Measurements from ENCODE around the gene PBOV1.

PBOV1 gene
- 0 to 0.07 (median 0) reads per million in 18 experiments for total RNA-seq

GRCh38 chr6:138218449-138218848 lies at the start of gene PBOV1:
PBOV1 (minus strand) TSS chr6:138218491; CDS start chr6:138218395, 96 bp downstream.
- no peak for DNase-seq

DNA sequence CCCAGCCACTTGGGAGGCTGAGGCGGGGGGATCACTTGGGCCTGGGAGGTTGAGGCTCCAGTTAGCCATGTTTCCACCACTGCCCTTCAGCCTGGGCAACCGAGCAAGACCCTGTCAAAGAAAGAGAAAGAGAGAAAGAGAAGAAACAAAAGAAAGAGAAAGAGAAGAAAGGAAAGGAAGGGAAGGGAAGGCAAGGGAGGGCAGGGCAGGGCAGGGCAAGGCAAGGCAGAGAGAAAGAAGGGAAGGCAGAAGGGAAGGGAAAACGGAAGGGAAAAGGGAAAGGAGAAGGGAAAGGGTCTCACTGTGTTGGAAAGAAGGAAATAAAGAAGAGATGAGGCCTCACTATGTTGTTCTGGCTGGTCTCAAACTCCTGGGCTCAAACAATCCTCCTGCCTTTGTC lies 47.8 kb upstream of the PBOV1 start:
- DNase-seq = no peak

DNA sequence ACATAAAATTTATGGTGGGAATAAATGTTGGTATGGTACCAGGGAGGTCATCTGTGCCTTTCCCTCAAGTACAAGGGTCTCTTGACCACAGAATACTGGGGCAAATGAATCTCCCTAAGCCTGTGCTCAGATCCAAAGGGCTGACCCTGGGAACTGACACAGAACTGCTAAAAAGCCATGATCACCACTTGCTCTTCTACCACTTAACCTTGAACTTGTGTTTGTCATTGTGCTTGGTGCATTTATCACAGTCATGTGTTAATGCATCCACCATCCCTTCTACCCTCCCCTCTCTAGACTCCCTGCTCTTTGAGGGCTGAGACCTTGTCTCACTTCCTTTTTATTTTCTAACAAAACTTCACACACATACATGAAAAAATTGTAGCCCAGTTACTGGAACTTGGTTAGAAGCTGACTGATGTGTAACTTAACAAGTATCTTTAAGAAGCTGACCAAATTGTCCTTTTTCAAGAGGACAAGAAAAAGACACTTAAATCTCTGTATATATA lies 46.1 kb upstream of the PBOV1 start:
- peak in 1 of 2 donors; percentile 8 for DNase-seq

DNA sequence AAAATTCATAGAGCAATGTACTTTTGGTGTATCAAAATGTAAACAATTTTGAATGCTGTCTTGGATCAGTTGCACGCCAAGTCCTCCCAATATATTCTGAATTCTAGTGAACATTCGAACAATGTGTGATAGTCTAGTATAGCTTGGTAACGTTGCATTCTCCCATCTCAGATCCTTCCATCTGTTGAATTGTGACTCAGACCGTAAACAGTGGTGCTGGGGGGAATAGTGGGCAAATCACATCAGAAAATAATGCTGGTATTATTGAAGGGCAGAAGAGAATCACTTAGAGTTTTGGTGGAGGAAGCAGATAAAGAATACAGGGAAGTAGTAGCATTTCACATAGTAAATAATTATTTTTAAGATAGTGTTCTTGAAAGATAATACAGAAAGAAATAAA lies 45.7 kb upstream of the PBOV1 start:
- no peak for DNase-seq

DNA sequence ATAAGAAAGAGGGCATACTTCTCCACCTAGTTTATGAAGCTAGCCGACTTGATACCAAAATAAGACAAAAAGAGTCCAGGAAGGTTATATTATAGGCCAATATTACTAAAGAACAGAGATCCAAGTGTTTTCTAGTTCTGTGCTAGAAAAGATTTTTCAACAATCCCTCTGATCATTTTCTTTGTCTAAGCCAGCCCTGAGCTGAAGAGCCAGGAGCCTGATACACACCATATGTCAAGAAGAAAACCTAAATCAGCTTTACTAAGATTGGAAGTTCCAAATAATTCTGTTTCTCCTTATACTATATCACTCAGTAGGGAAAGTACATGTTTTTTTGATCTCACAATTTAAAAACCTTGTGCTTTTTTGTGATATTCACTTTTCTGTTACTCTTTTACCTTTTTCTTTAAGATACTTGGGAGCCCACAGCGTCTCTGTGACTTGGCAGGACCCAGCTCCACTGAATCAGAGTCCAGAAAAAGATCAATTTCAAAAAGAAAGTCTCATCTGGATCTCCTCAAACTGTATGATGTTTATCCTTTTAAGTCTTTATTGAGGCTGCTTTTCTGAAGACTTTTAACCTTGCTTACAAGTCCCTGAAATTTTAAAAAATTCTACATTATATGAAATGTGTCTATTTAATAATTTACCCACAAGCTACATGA lies 43.0 kb upstream of the PBOV1 start:
- no peak for DNase-seq

DNA sequence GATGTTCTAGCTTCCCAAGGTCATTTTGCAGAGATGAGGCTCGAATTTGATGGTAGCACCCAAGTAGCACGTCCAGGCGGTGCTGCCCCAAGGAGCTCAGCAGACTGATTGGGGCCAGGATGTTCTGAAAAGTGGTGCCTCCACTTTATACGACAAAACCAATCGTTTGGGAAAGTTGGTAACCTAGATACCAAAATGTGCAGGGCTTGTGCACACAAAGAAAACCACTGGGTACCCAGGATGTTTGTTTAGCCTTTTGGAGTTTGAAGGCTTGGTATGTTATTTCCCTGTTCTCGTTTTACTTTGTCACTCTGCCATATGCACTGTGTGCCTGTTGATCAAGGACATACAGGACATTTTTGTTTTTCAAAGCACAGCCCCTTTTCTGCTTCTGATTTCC lies 40.7 kb upstream of the PBOV1 start:
- DNase-seq = no peak

DNA sequence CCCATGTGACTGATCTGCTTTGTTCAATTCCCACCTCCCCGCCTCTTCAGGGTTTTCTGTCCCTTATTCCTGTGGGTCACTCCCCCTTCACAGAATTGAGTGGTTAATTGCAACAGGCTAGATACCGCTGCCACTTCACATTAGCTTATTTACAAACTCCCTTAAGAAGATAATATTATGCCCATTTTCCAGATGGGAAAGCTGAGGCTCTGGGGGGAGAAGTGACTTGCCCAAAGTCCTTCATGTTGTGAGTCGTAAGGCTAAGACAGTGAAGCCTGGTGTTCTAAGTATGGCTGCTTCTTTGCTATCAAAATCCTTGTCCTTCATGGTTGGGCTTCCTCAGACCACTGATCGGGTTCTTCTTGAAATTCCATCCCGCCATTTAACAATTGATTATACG lies 39.9 kb upstream of the PBOV1 start:
- DNase-seq = no peak

DNA sequence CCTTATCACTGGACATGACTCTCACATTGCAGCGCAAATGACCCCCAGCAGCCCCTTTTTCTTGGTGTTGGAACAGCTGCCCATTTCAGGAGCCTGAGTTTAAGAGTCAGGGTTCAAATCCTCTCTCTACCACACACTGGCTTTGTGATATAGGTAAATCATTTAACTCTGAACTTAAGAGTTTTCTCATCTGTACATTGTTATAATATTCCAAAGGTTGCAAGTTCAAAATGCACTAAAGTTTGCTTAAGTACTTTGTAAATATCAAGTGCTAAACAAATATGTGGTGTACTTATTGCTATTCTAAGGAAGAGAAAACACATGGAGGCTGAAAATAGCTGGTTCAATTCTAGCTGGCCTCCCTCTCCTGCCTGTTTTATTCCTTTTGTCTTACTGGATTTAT lies 39.3 kb upstream of the PBOV1 start:
- no peak for DNase-seq

GRCh38 chr6:138255443-138255842 lies 37.2 kb upstream of the PBOV1 start:
- DNase-seq = no peak

- no peak for DNase-seq
These were observed 35.4 kb upstream of the PBOV1 start for GRCh38 chr6:138253731-138254130.

- no peak for DNase-seq
These were observed 32.4 kb upstream of the PBOV1 start for GRCh38 chr6:138250513-138251247.

DNA sequence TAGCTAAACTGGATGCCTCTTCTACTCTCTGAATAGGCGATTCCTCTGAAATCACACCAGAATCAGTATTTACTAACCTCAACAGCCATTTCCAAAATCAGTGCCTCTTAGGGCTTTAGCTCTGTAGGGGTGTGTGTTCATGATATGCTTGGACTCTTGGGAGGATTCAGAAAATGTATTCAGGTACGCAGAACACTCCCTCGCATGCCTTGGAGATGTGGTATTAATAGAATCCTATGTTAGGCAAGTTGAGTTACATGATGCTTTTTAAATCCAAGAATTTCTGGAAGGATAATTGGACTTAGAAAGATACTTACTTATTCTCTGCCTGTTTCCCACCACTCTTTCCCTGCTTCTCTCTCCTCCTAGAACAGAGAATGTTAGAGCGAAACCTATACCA lies 31.8 kb upstream of the PBOV1 start:
- DNase-seq = no peak

DNA sequence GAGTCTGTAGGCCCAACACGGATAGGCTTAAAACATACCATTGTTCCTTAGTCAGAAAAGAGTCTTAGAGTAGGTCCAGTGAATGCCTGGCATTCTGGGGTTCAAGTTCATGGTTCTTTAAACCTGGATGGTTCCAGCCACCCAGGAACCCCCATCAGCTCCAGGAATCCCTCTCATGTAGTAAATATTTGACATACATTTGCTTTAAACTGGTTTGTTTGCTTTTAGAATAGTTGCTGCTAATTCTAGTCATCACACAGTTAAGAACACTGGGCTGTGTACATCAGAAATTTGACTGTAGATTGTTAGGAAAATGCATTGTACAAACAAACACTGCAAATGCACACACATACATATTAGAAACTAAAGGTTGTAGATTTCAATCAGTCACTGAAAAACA lies 30.6 kb upstream of the PBOV1 start:
- no peak for DNase-seq

GRCh38 chr6:138248011-138248410 lies 29.7 kb upstream of the PBOV1 start:
- DNase-seq = no peak

GRCh38 chr6:138246650-138247440 lies 28.6 kb upstream of the PBOV1 start:
- no peak for DNase-seq

GRCh38 chr6:138245751-138246150 lies 27.5 kb upstream of the PBOV1 start:
- no peak for DNase-seq

GRCh38 chr6:138242987-138243592 lies 24.8 kb upstream of the PBOV1 start:
- DNase-seq = no peak

GRCh38 chr6:138241934-138242333 lies 23.6 kb upstream of the PBOV1 start:
- no peak for DNase-seq

DNA sequence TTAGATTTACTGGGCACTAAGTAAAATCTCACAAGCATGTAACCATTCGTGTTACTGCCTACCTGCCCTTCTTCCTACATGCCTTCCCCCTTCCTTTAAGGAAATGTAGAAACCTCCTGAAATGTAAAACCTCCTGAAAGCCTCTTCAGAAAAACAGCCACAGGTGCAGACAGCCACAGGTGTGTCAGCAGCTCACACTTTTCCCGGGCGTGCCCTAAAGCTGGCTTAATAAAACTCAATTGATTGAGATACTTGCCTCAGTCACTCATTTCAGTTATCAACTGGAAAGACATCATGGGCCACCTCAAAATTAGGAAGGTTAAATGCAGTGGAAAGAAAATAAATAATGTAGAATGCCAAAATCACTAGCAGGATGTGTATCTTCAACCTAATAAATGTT lies 23.1 kb upstream of the PBOV1 start:
- DNase-seq = no peak

- no peak for DNase-seq
These were observed 22.4 kb upstream of the PBOV1 start for GRCh38 chr6:138240476-138241245.

- DNase-seq = no peak
These were observed 21.5 kb upstream of the PBOV1 start for GRCh38 chr6:138239774-138240173.

- DNase-seq = no peak
These were observed 20.1 kb upstream of the PBOV1 start for GRCh38 chr6:138238368-138238767.

Measured in inflammatory macrophage (primary cell).